Tracheal epithelial cell (primary cell): ENCODE results near the gene FBXO28. TPM values are rescaled to one million over a fixed set of nuclear protein-coding genes. Genes with fewer than 3 reads are reported as not detected.

Source experiments
- total RNA-seq: library from RNA; depleted of rRNA; stranded (reverse); fragments of >200 nt; gene quantifications from 2 replicates; pipeline ENCODE4 v1.2.1, GENCODE V29; 2014

FBXO28 gene, protein sequence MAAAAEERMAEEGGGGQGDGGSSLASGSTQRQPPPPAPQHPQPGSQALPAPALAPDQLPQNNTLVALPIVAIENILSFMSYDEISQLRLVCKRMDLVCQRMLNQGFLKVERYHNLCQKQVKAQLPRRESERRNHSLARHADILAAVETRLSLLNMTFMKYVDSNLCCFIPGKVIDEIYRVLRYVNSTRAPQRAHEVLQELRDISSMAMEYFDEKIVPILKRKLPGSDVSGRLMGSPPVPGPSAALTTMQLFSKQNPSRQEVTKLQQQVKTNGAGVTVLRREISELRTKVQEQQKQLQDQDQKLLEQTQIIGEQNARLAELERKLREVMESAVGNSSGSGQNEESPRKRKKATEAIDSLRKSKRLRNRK
- 33.7 and 40.7 TPM in 2 replicates for total RNA-seq

DNA sequence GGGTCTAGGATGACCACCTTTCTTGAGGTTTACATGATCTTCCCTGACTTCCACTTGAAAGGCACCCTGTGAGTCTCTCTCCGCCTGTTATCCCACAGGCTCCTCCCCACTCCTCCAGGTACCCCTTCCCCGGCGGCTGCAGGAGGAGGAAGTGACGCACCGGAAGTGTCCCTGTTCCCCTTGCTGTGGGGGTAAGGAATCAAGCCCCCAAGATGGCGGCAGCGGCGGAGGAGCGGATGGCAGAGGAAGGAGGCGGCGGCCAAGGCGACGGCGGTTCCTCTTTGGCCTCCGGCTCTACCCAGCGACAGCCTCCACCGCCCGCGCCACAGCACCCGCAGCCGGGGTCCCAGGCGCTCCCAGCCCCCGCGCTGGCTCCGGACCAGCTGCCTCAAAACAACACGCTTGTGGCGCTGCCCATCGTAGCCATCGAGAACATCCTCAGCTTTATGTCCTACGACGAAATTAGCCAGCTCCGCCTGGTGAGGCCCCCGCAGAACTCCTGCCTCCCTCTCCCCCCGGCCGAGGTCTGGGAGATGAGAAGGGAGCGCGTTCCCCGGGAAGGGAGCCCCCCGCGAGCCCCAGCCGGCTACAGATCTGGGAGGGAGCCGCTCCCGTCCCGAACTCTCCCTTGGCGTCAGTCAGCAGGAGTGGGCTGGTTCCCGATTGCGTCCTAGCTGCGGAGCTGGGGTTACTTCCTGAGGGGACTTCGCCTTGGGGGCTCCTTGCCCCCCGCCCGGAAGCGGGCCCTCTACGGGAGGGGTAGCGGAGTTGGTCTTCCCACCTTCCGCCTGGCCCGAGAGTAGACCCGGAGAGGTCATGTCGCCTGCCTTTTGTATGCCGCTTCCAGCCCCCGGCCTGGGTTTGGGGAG is at the start of gene FBXO28:
TSS of gene FBXO28 (plus strand) at position 194 of the 869 bp plus-strand sequence. CDS start at position 213, 19 bp downstream.

DNA sequence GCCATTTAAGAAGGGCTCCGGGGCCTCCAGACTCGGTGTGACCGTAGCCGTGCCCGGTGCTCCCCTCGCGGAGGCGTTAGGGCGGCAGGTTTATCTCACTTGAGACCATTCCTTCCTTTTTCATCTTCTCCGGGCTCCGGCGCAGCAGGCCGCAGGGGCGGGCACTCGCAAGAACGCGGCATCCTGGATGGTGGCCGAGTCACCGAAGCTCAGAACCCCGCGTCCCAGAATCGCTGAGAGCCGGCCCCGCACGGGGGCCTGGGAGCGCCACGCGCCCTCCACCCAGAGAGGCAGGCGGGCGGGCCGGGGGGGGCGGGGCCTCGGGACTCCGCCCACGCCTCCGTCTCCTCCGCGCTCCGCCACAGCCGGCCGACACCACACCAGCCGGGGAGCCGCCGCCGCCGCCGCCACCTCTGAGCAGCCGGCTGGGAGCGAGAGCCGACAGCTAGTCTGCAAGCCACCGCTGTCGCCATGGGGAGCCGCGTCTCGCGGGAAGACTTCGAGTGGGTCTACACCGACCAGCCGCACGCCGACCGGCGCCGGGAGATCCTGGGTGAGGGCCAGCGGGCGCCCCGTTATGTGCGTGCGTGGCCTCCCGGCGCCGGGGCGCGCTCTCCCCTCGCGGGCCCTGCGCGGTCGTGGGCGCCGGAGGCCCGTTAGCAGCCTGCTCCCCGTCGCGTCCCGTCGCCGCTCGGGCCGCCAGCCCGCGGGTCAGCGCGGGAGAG is 69.1 kb downstream of the FBXO28 start, which contains the start of gene DEGS1:
TSS of gene DEGS1 (plus strand) at position 375 of the 725 bp plus-strand sequence. CDS start at position 472, 97 bp downstream.

Other genes with a start within 250 kb of the FBXO28 start
- gene DEGS1, start 69.1 kb downstream of the FBXO28 start, total RNA-seq: 34.5 and 49.2 TPM in 2 replicates
- gene NVL, start 216.1 kb downstream of the FBXO28 start, total RNA-seq: 22.8 and 24.1 TPM in 2 replicates
- gene CNIH4, start 242.8 kb downstream of the FBXO28 start, total RNA-seq: 71.0 and 115 TPM in 2 replicates